Endometrial microvascular endothelial cells (primary cell): Measurements from ENCODE around the gene WDR74. TPM values are rescaled to one million over a fixed set of nuclear protein-coding genes. Genes with fewer than 3 reads are reported as not detected.

Experiments
- in situ Hi-C: cut with HindIII; loops from 2 replicates; pipeline ENCODE4 v1.10.0; 2017; ENCODE audit warnings: low sequenced_read_pairs, low pct_unique_long_range_greater_than_20kb; ENCODE audit errors: inconsistent ontology term
- total RNA-seq: library from RNA; depleted of rRNA; stranded (reverse); fragments of >200 nt; gene quantifications from one replicate; pipeline ENCODE4 v1.2.3, GENCODE V29; 2015; ENCODE audit errors: inconsistent ontology term

WDR74 gene
- total RNA-seq, 1 donor from 2014 or later, result 49.7 TPM

DNA sequence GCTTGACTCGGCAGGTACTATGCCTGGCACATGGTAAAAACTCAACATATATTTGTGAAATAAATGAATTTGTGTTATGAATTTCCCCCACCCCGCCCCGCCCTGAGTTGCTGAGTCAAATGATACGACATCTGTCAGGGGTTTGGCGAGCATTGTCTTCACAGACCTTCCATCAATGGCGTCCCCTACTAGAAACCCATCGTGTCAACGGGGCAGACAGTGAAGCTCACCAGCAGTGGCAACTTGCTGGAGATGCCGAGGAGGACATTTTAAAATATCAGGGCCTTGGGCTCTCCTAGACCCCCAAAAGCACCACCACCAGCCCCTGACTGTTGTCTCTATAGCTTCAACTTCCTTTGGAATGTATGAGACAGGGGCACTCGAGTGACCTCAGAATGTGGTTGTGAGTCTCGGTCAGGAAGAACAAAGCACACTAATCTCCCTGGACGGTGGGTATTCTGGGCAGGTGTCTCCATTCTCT lies 33.4 kb downstream of the WDR74 start:
- in situ Hi-C loops, result no loop called here

DNA sequence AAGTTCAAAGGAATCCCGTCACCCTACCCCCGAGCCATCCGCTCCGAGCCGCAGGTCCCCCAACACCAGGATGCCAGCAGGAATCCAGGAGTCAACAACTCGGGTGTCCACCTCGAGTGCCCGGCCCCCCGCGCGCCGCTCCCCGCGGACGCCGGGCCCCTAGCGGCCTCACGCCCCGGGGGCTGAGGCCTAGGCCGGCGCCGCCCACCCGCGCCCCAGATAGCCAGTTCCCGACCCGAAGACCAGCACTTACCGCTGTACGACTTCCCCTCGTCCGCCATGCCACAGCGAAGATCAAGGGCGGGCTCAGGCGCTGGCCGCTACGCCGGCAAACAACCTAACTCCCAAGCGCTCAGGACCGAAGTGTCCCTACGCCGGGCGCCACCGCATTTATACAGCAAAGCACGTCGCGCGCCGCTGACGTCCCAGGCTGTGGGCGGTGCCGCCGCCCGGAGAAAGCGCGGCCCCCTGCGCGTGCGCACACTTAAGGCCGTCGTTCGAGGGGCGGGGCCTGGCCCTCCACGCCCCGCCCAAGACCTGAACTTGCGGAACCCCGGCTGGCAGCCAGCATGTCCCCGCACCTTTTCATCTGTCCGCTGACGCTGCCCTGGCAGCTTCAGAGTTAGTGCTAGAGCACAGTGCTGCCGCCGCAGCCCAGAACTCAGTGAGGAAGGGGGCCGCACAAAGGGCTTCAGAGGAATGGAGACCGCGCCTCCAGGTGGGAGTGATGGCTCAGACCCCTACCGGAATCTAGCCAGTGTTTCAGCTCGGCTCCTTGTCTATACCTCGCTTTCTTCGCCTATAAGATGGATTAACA lies 34.1 kb downstream of the WDR74 start, which contains the start of gene NXF1:
Gene NXF1, minus strand, starts transcription at position 365 of the 817 bp plus-strand sequence. Its CDS starts 84 bp downstream, at position 281.
- in situ Hi-C loops, result no loop called here

DNA sequence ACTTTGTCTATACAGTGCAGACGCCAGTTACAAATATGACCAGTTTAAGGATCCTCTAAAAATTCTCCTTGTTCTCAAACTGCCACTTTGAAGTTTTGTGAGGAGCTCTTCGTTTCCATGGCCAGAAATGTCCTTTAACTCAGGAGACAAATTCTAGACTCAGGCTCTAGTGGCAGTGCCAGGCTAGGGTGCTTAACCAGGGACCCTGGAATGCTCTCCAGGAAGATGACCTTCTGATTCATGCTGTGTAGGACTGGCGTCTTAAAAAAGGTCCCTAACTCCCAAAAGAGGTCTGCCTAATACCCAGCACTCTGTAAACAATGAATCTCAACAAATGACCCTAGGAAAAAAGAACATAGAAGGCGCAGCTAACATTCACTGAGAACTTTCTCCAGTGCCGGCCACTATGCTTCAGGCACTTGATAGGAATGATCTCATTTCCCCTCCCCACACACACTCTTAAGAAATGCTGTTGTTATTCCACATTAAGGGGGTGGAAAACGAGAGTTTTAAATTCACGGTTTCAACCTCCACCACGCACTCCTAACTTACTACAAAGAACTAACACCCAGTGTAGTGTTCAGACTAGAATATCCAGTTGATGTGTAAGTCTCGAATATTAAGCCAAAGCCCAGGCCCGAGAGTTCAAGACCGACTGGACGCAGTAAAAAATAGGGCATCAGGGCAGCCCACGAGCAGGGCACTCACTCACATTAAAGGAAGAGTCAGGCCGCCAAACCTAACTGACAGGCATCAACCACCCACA lies 34.9 kb downstream of the WDR74 start:
- in situ Hi-C loops, result no loop called here

DNA sequence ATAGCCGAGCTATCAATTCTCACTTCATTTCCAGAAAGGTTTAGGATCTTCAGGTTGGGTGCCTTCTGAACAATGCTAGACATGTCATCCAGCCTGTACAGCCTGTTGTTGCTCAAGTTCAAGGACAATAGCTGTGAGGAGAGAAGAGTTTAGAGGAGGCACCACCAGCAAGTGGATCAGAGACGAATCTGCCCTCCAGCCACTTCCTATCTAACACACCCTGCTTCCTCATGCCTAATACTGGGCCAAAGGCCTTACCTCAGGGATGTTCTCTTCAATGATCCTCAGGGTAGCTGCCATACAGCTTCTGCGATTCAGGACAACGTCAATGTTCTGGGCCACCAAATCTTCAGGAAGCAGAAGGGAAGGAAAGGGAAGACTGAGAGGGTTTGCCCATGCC lies 38.3 kb downstream of the WDR74 start:
- in situ Hi-C loops, result no loop called here

DNA sequence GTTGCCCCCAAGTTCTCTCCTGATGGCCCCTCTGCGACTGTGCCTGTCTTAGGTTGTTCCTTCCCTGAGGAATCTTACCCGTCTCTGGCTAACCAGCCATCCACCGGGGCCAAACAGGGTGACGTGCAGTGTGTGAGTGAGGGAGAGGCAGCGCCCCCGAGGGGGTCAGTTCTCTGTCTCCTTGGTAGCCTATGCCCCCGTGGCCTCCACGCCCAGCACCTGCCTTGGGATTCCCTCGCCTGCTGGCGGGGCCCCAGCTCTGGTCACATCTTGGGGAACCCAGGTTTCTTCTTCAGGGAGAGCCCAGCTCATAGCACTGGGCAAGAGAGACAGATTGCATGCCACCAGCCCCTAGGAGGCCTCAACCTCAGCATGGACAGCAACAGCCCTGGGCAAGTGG lies 39.9 kb downstream of the WDR74 start:
- in situ Hi-C loops, result no loop called here

DNA sequence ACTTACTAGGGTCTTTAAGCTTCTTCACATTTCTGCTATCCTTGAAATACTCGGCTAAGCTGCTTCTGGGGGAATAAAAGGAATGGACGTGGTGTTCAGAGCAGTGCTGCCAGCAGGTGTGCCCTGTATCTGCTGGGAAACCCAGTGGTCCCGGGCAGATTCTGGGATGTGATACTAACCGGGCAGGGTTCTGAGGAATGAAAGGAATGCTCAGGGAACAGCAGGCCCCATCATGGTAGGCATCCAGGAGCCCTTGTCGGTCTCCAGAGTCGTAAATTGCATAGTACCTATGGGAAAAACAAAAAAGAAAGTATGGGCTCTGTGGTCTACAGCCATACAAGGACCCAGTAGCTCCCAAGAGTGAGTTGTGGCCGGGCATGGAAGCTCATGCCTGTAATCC lies 43.1 kb downstream of the WDR74 start:
- in situ Hi-C loops, result no loop called here

DNA sequence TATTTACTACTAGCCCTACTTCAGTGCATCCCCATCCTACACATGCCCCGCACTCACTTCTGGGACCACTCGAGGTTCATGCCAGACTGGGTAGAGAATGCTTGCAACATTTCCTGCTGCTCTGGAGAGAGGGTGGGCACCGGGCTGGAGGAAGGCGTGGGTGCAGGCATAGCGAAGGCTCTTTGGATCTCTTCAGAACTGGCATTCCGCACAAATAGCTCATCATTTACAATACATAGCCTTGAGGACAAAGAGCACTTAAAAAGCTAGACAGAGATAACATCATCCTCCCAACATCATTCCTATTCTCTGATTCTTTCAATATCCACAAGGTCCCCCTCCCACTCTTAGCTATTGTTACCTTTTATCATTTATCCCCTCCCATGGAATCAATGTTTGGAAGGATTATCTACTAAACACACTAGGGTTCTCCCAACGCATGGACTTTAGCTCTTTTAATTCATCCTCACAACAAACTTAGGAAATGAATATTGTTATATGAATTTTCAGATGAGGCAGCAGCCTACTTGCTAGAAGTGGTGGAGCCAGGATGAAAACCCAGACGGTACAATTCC lies 45.1 kb downstream of the WDR74 start:
- in situ Hi-C loops, result no loop called here

DNA sequence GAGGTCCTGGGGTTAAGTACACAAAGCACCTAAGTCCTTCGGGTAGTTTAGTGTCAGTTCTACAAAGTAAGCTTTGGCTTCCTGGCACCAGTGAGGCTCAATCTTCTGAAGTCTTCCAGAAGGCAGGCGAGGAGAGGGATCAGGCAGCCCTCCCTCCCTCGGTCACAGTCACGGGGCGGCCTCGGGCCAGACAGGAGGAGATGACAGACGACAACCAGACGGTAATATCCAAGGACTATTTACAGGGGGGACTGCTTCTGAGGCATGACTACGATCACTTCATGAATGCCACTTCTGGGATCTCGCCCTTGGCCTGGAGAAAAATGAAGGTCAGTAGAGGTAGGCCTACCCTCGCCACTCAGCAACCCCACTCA lies 47.2 kb downstream of the WDR74 start:
- in situ Hi-C loops, result no loop called here

DNA sequence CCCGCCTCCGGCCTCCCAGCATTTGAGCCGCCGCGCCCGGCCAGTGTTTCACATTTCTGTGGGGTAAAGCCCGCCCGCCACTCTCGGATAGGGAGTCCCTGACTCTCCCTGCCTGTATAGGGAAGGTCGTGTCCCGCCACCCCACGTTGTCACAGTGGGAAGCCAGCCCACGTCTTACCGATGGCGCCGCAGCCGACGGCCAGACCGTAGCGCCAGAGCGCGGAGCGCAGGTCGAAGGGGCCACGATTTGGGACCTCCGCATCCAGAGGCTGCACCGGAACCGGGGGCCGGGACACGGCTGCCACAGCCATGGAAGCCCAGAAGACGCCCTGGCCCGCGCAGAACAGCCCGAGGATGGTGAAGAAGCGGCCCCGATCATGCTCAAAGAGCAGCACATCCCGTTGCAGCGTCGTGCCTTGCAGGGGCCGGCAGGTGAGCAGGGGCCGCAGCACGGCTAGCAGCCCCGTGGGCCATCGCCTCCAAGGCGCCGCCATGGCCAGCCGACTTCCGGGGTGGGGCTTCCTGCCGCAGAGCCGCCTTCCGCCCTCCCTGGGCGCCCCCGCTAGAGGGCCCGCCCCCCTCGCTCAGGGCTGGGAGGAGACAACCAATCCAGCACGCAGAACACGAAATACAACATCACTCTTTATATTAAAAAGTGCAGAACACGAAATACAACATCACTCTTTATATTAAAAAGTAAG lies 47.7 kb downstream of the WDR74 start, which contains the start of gene TMEM223:
Gene TMEM223, minus strand, starts transcription at position 506 of the 701 bp plus-strand sequence. Its CDS starts 12 bp downstream, at position 494.
- in situ Hi-C loops, result no loop called here

DNA sequence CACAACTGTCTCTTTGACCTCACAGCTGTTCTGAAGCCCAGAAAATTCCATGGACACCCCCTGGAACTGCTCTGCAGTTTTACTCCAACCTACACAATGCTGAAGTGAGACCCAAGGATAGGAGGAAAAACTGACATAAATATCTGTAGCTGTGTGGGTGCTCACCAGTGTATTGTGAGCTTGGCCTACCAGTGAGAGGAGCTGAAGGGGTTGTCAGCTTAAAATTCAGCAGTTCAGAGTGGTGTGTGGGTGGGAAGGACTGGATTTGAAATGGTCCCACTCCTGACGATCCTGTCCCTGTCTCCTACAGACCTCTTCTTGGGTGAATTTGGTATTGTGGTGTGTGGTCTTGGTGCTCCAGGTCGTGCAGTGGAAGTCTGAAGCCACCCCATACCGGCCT lies 49.8 kb downstream of the WDR74 start:
- in situ Hi-C loops, result no loop called here

DNA sequence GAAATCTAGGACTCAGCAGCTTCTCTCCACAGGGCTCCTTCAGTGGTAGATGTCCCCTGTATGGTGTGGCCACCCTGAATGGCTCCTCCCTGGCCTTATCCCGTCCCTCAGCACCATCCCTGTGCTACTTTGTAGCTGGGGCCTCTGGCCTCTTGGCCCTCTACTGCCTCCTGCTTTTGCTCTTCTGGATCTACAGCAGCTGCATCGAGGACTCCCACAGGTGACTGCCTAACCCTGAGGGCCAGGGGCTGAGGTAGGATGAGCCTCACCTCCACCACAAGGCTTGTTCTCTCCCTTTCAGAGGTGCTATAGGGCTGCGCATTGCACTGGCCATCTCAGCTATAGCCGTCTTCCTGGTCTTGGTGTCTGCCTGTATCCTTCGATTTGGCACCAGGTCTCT lies 50.4 kb downstream of the WDR74 start:
- in situ Hi-C loops, result no loop called here

DNA sequence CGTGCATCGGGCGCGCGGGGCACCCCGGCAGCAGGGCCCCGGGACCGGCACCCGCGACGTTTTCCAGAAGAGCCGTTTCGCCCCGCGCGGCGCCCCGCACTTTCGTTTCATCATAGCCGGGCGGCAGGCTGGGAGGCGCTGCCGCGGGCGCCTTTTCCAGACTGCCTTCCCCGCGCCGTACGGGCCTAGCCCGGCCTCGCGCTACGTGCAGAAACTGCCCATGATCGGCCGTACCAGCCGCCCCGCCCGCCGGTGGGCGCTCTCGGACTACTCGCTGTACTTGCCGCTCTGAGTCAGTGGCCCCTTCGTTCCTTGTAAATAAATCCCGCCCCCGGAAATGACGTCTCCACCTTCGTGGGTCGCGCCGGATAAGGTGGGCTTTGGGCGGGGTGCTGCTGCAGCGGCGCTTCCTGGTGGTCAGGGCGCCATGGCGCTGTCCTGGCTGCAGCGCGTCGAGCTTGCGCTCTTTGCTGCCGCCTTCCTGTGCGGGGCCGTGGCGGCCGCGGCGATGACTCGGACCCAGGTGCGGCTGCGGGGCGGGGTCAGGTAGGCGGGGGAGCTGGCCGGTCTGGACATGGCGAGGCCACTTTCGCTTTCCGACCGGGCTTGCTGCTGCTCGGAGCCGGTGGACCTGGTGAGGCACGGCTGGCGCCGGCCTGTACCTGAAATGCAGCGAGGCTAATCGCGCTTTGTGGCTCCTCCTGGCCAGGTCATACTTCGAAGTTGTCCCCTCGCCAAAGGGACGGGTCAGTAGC lies 52.2 kb downstream of the WDR74 start, which contains the start of gene TMEM179B:
Gene TMEM179B, plus strand, starts transcription at position 398 of the 755 bp plus-strand sequence. Its CDS starts 30 bp downstream, at position 428.
- in situ Hi-C loops, result no loop called here

DNA sequence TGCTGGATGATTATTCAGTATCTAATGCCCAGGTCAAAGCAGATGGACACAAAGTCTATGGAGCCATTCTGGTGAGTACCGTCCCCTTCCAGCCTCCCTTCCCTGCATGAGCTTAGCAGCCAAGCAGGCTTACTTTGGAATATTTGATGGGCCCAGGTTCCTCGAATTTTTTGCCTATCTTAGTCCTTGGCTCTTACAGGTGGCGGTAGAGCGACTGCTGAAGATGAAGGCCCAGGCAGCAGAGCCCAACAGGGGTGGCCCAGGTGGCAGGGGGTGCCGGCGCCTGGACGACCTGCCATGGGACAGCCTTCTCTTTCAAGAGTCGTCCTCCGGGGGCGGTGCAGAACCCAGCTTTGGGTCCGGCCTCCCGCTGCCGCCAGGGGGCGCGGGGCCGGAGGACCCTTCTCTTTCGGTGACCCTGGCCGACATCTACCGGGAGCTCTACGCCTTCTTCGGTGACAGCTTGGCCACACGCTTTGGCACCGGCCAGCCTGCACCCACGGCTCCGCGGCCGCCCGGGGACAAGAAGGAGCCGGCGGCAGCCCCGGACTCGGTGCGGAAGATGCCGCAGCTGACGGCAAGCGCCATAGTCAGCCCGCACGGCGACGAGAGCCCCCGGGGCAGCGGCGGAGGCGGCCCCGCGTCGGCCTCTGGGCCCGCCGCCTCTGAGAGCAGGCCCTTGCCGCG lies 52.9 kb downstream of the WDR74 start:
- in situ Hi-C loops, result no loop called here

Other genes starting within 250 kb of the WDR74 start
- gene TUT1, start 248.1 kb downstream of the WDR74 start, total RNA-seq, result 12.7 TPM
- gene MTA2, start 237.7 kb downstream of the WDR74 start, total RNA-seq, result 195 TPM
- 42.1 TPM for gene EML3, start 226.8 kb downstream of the WDR74 start, total RNA-seq
- 8.0 TPM for gene ROM1, start 226.3 kb downstream of the WDR74 start, total RNA-seq
- 40.0 TPM for gene B3GAT3, start 217.6 kb downstream of the WDR74 start, total RNA-seq
- 294 TPM for gene GANAB, start 193.0 kb downstream of the WDR74 start, total RNA-seq
- gene INTS5, start 186.3 kb downstream of the WDR74 start, total RNA-seq, result 35.2 TPM
- 87.7 TPM for gene C11orf98, start 174.4 kb downstream of the WDR74 start, total RNA-seq
- 3.9 TPM for gene CSKMT, start 174.3 kb downstream of the WDR74 start, total RNA-seq
- 12.4 TPM for gene UQCC3, start 167.9 kb downstream of the WDR74 start, total RNA-seq
- 5.8 TPM for gene LBHD1, start 167.3 kb downstream of the WDR74 start, total RNA-seq
- gene UBXN1, start 160.5 kb downstream of the WDR74 start, total RNA-seq, result 89.8 TPM
- gene LRRN4CL, start 150.1 kb downstream of the WDR74 start, total RNA-seq, result not detected
- 55.5 TPM for gene BSCL2, start 132.2 kb downstream of the WDR74 start, total RNA-seq
- gene GNG3, start 131.9 kb downstream of the WDR74 start, total RNA-seq, result not detected
- 6.7 TPM for gene HNRNPUL2, start 112.1 kb downstream of the WDR74 start, total RNA-seq
- 28.1 TPM for gene TTC9C, start 111.1 kb downstream of the WDR74 start, total RNA-seq
- 9.9 TPM for gene ZBTB3, start 85.4 kb downstream of the WDR74 start, total RNA-seq
- gene POLR2G, start 78.0 kb downstream of the WDR74 start, total RNA-seq, result 85.5 TPM
- 22.1 TPM for gene TAF6L, start 68.2 kb downstream of the WDR74 start, total RNA-seq
- gene TMEM179B, start 52.2 kb downstream of the WDR74 start, total RNA-seq, result 91.6 TPM
- gene TMEM223, start 47.6 kb downstream of the WDR74 start, total RNA-seq, result 27.6 TPM
- 45.7 TPM for gene NXF1, start 34.1 kb downstream of the WDR74 start, total RNA-seq
- 33.4 TPM for gene STX5, start 7.5 kb downstream of the WDR74 start, total RNA-seq
- gene TEX54, start 6.7 kb downstream of the WDR74 start, total RNA-seq, result not detected
- 224 TPM for gene SLC3A2, start 41.3 kb upstream of the WDR74 start, total RNA-seq
- gene CHRM1, start 81.8 kb upstream of the WDR74 start, total RNA-seq, result not detected
- gene SLC22A6, start 145.4 kb upstream of the WDR74 start, total RNA-seq, result not detected
- gene SLC22A8, start 176.3 kb upstream of the WDR74 start, total RNA-seq, result not detected